ENCODE data around the gene MRGPRD. TPM values are rescaled to one million over a fixed set of nuclear protein-coding genes. Genes with fewer than 3 reads are reported as not detected.
"Not testable (repeated sequence)": the region's sequence is repeated elsewhere in the genome, so short reads cannot be mapped to it uniquely, and the experiment has no call there.

MRGPRD gene
- total RNA-seq, 2 donors from 2014 or later, result not detected

- no peak for DNase-seq (ENCODE audit: low spot score)
- H3K27ac Mint-ChIP-seq, result no peak overlapping the region
- no peaks in the 10 kb centered on the region for H3K36me3 Mint-ChIP-seq
- peaks cover 16 to 18% of the 10 kb centered on the region in 2 donors for H3K4me1 Mint-ChIP-seq (ENCODE audit: low read depth in 2 of 2)
- ATAC-seq, result no peak
- no peaks in the 10 kb centered on the region for H3K9me3 Mint-ChIP-seq
- peaks cover 6 to 10% of the 10 kb centered on the region in 2 donors for H3K27me3 Mint-ChIP-seq
- no peak overlapping the region for H3K4me3 Mint-ChIP-seq
Measured at GRCh38 chr11:69002110-69002569, 21.4 kb upstream of the MRGPRD start.

DNA sequence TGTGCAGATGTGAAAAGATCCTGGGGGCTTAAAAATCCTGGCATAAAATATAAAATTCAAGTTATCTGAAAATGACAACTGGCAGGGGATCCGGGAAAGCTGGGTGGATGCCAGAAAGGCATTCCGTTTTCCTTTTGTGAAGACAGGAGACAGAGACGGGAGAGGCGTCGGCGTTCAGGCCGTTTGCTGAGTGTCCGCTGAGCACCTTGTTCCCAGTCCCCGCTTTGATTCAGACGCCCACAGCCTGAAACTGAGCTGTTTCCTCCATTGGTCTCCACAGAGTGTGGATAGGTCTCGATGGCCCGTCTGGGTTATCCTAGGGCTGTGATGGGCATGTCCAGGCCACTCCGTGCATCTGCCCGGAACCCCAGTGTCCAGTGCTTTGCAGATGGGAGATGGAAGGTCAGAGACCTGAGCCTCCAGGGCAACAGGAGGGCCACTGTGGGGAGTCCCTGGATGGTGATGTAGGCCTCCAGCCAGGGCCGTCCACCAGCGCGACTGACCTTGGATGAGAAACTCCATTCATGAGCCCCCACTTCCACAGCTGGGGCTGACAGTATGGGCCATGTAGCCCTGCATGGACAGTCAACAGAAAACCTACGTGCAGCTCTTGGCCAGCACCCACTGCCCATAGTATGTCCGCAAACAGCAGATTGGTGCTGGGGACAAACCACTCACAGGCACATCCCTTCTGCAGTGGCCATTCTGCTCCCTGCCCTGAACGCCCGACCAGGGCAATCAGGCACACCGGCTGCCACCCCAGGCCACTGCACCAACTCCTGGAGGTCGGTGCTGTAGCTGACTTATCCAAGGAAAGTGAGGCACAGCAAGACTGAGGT, 20.7 kb upstream of the MRGPRD start:
- no peak for ATAC-seq
- H3K4me3 Mint-ChIP-seq, result no peak overlapping the region
- peaks cover 16 to 18% of the 10 kb centered on the region in 2 donors for H3K4me1 Mint-ChIP-seq (ENCODE audit: low read depth in 2 of 2)
- DNase-seq (ENCODE audit: low spot score), result no peak
- no peaks in the 10 kb centered on the region for H3K9me3 Mint-ChIP-seq
- H3K36me3 Mint-ChIP-seq, result no peaks in the 10 kb centered on the region
- no peak overlapping the region for H3K27ac Mint-ChIP-seq
- H3K27me3 Mint-ChIP-seq, result peaks cover 6 to 10% of the 10 kb centered on the region in 2 donors

DNA sequence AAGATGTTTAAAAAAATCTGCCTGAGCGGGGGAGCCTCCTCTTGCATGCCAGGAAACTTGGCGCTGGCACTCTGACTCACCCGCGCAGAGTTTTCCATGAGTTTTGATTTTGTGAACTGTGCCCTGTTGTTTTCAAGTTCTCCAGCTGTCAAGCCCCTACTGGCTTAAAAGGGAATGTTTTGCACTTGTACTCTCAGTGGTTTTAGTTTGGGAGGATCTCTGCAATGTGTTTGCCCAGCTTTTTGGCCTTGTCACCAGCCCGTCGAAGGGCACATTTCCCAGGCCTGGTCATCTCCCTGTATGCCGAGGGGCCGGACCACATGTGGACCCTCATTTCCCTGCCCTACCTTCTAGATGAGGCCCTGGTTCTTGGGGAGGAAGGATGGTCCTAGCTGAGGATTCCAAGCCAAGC, 20.1 kb upstream of the MRGPRD start:
- H3K4me3 Mint-ChIP-seq, result no peak overlapping the region
- DNase-seq (ENCODE audit: low spot score) (no peak), ATAC-seq (no peak)
- peaks cover 16 to 18% of the 10 kb centered on the region in 2 donors for H3K4me1 Mint-ChIP-seq (ENCODE audit: low read depth in 2 of 2)
- H3K9me3 Mint-ChIP-seq, result no peaks in the 10 kb centered on the region
- H3K27me3 Mint-ChIP-seq, result peaks cover 6 to 7% of the 10 kb centered on the region in 2 donors
- no peaks in the 10 kb centered on the region for H3K36me3 Mint-ChIP-seq
- no peak overlapping the region for H3K27ac Mint-ChIP-seq

- no peak for DNase-seq (ENCODE audit: low spot score)
Measured at GRCh38 chr11:69000391-69000790, 19.6 kb upstream of the MRGPRD start.

GRCh38 chr11:68999748-69000355, 19.1 kb upstream of the MRGPRD start:
- H3K27ac Mint-ChIP-seq, H3K36me3 Mint-ChIP-seq, H3K27me3 Mint-ChIP-seq: not testable (repeated sequence)

More at GRCh38 chr11:69000391-69000790, 19.6 kb upstream of the MRGPRD start:
- ATAC-seq, result no peak
- Mint-ChIP-seq H3K27me3 (peaks cover 3 to 4% of the 10 kb centered on the region in 2 donors), H3K36me3 (no peaks in the 10 kb centered on the region), H3K9me3 (no peaks in the 10 kb centered on the region), H3K4me3 (no peak overlapping the region), H3K4me1 (ENCODE audit: low read depth in 2 of 2) (peaks cover 16 to 18% of the 10 kb centered on the region in 2 donors), H3K27ac (no peak overlapping the region)

DNA sequence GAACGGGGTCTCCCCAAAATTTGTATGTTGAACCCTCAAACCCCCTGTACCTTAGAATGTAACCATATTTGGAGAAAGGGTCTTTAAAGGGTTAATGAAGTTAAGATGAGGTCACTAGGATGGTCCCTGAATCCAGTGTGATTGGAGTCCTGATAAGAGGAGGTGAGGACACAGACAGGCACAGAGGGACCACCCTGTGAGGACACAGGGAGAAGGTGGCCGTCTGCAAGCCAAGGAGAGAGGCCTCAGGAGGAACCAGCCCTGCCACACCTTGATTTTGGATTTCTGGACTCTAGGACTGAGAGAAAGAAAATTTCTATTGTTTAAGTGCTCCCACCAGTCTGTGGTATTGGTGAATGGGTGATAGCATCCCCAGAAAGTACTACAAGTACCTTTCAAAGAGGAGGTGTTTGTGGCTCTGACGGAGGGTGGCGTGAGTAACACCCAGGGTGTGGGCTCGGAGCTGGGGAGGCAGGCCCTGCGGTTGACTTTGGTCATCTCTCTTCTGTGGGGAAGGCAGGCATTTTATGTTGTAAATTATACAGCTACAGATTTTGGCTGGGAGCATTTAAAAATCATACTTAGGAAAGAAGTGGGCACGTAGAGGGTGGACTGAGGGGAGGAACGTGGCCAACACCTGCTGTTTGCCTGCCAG, 18.4 kb upstream of the MRGPRD start:
- Mint-ChIP-seq H3K27ac (no peak overlapping the region), H3K36me3 (no peaks in the 10 kb centered on the region), H3K27me3 (no peaks in the 10 kb centered on the region), H3K4me3 (peak overlapping the region; percentile 6), H3K9me3 (no peaks in the 10 kb centered on the region), H3K4me1 (ENCODE audit: low read depth in 2 of 2) (peaks cover 16 to 18% of the 10 kb centered on the region in 2 donors)
- ATAC-seq (peak; percentile 71 to 86), DNase-seq (ENCODE audit: low spot score) (no peak)

More at GRCh38 chr11:68999748-69000355, 19.1 kb upstream of the MRGPRD start:
- H3K4me3 Mint-ChIP-seq, result peak overlapping the region; percentile 6
- DNase-seq (ENCODE audit: low spot score); H3K9me3 Mint-ChIP-seq; ATAC-seq: not testable (repeated sequence)
- peaks cover 16 to 18% of the 10 kb centered on the region in 2 donors for H3K4me1 Mint-ChIP-seq (ENCODE audit: low read depth in 2 of 2)

DNA sequence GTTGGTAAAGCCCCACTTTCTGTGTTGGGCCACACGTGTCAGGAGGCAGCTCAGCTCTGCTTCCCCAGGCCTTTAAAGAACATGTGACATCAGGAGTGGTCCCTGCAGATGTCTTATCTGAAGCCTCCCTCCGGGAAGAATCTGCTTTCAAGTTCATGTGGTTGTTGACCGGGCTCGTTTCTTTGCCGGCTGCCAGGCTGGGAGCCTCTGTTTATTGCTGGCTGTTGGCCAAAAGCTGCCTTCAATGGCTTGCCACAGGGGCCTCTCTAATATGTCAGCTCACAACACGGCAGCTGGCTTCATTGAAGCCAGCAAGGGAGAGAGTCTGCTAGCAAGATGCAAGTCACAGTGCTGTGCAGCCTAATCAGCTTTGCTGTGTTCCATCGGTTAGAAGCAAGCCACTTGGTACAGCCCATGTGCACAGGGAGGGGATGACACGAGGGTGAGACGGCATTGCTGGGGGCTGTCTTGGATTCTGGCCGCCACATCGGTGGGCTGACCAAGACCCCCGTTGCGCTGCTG, 17.7 kb upstream of the MRGPRD start:
- Mint-ChIP-seq H3K9me3 (no peaks in the 10 kb centered on the region), H3K27me3 (no peaks in the 10 kb centered on the region), H3K4me1 (ENCODE audit: low read depth in 2 of 2) (peaks cover 16 to 18% of the 10 kb centered on the region in 2 donors), H3K27ac (no peak overlapping the region), H3K4me3 (peak overlapping the region; percentile 27), H3K36me3 (no peaks in the 10 kb centered on the region)
- no peak for DNase-seq (ENCODE audit: low spot score)
- ATAC-seq, result no peak

DNA sequence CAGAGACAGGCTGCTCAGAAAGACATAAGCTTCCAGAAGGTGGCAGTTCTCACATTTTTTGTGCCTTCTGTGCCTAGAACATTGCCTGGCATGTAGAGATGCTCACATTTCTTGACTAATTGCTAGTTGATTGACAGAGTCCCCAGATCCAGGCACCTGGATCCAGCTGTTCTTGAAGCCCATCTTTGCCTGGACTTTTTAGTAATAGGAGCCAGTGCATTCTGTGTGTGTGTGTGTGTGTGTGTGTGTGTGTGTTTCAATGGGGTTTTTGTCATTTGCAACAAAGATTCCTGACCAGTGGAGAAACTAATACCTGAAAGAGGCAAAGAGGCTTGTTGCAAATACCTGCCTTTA, 17.2 kb upstream of the MRGPRD start:
- Mint-ChIP-seq H3K4me1 (ENCODE audit: low read depth in 2 of 2) (peaks cover 16 to 18% of the 10 kb centered on the region in 2 donors), H3K9me3 (no peaks in the 10 kb centered on the region), H3K27me3 (peaks cover 0 to under 1% of the 10 kb centered on the region in 2 donors), H3K4me3 (peak overlapping the region; percentile 27), H3K36me3 (no peaks in the 10 kb centered on the region), H3K27ac (no peak overlapping the region)
- DNase-seq (ENCODE audit: low spot score) (no peak), ATAC-seq (no peak)

DNA sequence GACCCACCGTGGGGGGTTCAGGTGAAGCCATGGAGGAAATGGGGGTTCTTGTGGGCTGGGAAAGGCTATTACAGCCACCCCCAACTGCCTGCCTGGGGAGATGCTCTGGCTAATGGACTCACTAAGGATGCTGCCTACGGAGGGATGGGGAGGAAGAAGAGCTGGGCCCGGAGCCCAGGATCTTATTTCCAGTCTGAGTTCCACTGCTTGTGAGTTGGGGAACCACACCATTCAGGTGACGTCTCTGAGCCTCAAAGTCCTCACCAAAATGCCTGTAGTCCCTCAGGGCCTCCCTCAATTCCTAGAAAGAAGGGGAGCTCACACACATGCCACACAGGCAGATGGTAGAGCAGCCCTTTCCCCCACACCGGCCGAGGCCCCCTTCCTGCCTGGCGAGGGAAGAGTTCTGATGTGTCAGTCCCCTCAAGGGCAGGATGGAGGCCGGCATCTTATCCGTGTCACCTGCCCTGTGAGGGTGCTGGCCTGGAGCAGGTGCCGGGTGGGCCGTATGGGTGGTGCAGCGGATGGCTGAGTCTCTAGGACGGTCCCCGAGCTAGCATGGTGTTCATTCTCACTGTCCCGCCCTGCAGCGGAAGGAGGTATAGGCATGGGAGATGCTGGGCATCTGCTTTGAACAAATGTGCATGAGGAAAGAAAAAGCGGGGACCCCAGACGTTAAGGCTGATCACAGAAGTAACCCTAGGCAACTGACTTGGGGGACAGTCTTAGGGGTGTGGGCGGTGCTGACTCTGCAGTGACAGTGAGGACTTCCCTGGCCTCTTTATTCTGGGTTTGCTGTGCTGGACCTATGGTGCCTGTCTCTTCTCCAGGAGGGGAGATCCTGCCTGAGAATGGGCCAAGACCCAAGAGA, 16.6 kb upstream of the MRGPRD start:
- no peaks in the 10 kb centered on the region for H3K36me3 Mint-ChIP-seq
- H3K27ac Mint-ChIP-seq, result no peak overlapping the region
- peaks cover 0 to 4% of the 10 kb centered on the region in 2 donors for H3K27me3 Mint-ChIP-seq
- DNase-seq (ENCODE audit: low spot score) (no peak), ATAC-seq (no peak)
- H3K9me3 Mint-ChIP-seq, result no peaks in the 10 kb centered on the region
- no peak overlapping the region for H3K4me3 Mint-ChIP-seq
- H3K4me1 Mint-ChIP-seq (ENCODE audit: low read depth in 2 of 2), result peaks cover 16 to 18% of the 10 kb centered on the region in 2 donors

DNA sequence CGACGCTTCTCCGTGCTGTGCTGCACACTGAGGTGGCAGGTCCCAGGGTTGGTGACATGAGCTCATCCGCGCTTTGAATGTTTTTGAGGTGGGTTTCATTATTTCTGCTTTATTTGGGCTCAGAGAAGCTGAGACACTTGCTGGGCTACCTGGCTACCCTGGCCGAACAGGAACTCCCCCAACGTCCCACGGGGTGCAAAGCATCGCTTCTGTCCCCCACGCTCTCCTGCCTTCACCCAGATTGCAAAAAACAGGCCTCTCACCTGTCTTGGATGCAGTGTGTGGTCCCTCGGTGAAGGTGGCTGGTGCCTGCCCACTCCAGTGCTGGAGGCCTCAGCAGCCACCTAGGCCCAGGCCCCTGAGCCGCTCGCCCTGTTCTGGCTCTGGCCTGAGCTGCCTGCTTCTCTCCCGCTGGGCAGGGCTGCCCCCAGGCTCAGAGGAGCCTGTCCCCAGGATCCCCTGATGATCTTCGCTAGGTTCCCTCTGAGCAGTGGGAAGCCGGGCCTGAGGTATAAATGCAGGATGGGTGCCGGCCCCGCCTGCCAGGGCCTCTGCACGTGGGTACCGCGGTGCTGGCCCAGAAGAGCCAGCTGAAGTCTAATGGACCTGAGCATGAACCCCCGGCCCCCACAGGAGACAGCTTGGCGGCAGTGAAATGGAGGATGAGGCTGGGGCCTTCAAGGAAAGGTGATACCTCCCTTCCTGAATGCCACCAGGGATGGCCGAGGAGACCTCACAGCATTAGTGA, 15.8 kb upstream of the MRGPRD start:
- peaks cover 0 to 10% of the 10 kb centered on the region in 2 donors for H3K27me3 Mint-ChIP-seq
- H3K36me3 Mint-ChIP-seq, result no peaks in the 10 kb centered on the region
- H3K27ac Mint-ChIP-seq, result no peak overlapping the region
- no peak for ATAC-seq
- no peaks in the 10 kb centered on the region for H3K9me3 Mint-ChIP-seq
- H3K4me1 Mint-ChIP-seq (ENCODE audit: low read depth in 2 of 2), result peaks cover 16 to 18% of the 10 kb centered on the region in 2 donors
- H3K4me3 Mint-ChIP-seq, result no peak overlapping the region
- no peak for DNase-seq (ENCODE audit: low spot score)

DNA sequence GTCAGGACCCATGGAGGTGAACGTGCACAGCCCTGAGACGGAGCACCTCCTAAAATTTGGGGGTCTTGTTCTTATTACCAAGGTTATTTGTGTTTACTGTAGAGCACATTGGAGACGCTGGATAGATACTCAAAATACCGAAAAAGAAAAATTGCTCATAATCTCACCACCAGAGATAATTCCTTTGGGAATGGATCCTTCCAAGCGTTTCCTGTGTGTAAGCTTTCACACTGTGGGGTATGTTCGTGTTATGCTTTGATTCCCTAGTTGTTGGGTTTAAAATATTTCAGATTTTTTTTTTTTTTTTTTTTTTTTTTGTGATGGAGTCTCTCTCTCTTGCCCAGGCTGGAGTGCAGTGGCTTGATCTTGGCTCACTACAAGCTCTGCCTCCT, 14.1 kb upstream of the MRGPRD start:
- DNase-seq (ENCODE audit: low spot score), result no peak
- Mint-ChIP-seq H3K36me3 (no peaks in the 10 kb centered on the region), H3K4me1 (ENCODE audit: low read depth in 2 of 2) (peaks cover 16 to 18% of the 10 kb centered on the region in 2 donors), H3K9me3 (no peaks in the 10 kb centered on the region), H3K27me3 (peaks cover 0 to 12% of the 10 kb centered on the region in 2 donors), H3K4me3 (no peak overlapping the region), H3K27ac (no peak overlapping the region)
- ATAC-seq, result no peak

- Mint-ChIP-seq H3K36me3 (no peaks in the 10 kb centered on the region), H3K4me1 (ENCODE audit: low read depth in 2 of 2) (peaks cover 13 to 15% of the 10 kb centered on the region in 2 donors), H3K27me3 (peaks cover 0 to 15% of the 10 kb centered on the region in 2 donors), H3K27ac (no peak overlapping the region), H3K9me3 (no peaks in the 10 kb centered on the region), H3K4me3 (no peak overlapping the region)
- no peak for DNase-seq (ENCODE audit: low spot score)
- no peak for ATAC-seq
Measured at GRCh38 chr11:68994161-68994893, 13.5 kb upstream of the MRGPRD start.

Data from natural killer cell treated with Interleukin-12 subunit alpha and Interleukin-12 subunit beta and Interleukin-15 and Interleukin-18, amount 100 ng/mL, for 72 hours (primary cell).